Liver (tissue), 3 donors: ENCODE data around the gene NRG2.

Experiments
- TF ChIP-seq, protein P1 (sequence below): fragments of 150-350 bp; IDR thresholded peaks from 2 replicates; pipeline ENCODE4 v1.5.1; 2017; ENCODE audit warnings: improper control_type of control experiment, low read depth, low read length; ENCODE audit not compliant: missing input control
- TF ChIP-seq, protein P2 (sequence below): IDR thresholded peaks from 2 replicates; pipeline ENCODE4 v1.6.1; 2016; ENCODE audit warnings: antibody characterized with exemption
- donor health status: healthy.
- donor health status: healthy.

DNA sequence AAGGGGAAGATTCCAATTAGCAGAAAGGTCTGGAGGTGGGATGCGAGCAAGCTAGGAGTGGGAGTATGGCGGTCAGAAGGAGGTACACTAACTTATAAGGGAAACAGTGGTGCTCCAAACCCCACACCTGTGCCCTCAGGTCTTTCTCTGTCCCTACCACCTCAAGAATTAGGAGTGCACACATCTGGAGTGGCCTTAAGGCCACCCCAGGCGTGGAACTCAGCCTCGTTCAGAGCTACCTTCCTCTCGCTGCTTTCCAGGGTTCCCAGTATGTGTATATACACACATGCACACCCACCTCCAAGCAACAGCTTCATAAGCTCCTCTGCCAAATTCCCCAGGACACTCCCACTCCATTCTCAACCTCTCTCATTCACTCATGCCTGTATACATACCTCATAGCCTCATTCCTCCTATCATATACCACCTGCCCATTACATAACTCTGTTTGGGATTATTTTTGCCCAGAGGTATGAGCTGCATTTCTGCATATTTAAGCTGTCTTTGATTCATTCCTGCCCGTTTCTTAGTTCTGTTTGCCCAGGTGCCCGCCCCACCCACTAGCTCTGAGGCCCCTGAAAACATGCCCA is 128.8 kb downstream of the NRG2 start:
- TF ChIP-seq, protein P1, sequence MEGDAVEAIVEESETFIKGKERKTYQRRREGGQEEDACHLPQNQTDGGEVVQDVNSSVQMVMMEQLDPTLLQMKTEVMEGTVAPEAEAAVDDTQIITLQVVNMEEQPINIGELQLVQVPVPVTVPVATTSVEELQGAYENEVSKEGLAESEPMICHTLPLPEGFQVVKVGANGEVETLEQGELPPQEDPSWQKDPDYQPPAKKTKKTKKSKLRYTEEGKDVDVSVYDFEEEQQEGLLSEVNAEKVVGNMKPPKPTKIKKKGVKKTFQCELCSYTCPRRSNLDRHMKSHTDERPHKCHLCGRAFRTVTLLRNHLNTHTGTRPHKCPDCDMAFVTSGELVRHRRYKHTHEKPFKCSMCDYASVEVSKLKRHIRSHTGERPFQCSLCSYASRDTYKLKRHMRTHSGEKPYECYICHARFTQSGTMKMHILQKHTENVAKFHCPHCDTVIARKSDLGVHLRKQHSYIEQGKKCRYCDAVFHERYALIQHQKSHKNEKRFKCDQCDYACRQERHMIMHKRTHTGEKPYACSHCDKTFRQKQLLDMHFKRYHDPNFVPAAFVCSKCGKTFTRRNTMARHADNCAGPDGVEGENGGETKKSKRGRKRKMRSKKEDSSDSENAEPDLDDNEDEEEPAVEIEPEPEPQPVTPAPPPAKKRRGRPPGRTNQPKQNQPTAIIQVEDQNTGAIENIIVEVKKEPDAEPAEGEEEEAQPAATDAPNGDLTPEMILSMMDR: no peak
- TF ChIP-seq, protein P2, sequence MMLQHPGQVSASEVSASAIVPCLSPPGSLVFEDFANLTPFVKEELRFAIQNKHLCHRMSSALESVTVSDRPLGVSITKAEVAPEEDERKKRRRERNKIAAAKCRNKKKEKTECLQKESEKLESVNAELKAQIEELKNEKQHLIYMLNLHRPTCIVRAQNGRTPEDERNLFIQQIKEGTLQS: no peak
